ENCODE data around the gene DVL1.

DVL1 gene

GRCh38 chr1:1331068-1331965 is 17.9 kb downstream of the DVL1 start, which contains the start of gene TAS1R3:
TSS of gene TAS1R3 (plus strand) at chr1:1331280. CDS start at chr1:1331346, 66 bp downstream.
- H2AFZ ChIP-seq (ENCODE audit: low read depth, low read length), result no peak within 1 kb of the TSS
- no peaks in the 10 kb centered on the region for H3K27me3 ChIP-seq (ENCODE audit: low read depth, low read length)
- no peak within 1 kb of the TSS for H3K4me2 ChIP-seq (ENCODE audit: low read length)
- H3K4me3 ChIP-seq (ENCODE audit: low read length), result no peak within 1 kb of the TSS
- no peak within 1 kb of the TSS for H3K9ac ChIP-seq (ENCODE audit: low read length)
- H4K20me1 ChIP-seq (ENCODE audit: insufficient read depth, low read length), result 0 out of 2 replicates have a peak, but pooled peaks cover under 1% of the 10 kb centered on the region
- no peaks in the 10 kb centered on the region for H3K4me1 ChIP-seq (ENCODE audit: low read length)
- H3K9me3 ChIP-seq (ENCODE audit: insufficient read depth, low read length), result no peaks in the 10 kb centered on the region
- peaks cover 4% of the 10 kb centered on the region for H3K36me3 ChIP-seq (replicated peaks; ENCODE audit: low read depth, low read length)
- TF ChIP-seq EZH2phosphoT487 (IDR thresholded peaks at IDR 0.05; ENCODE audit: low read depth), result no peak
- TF ChIP-seq, protein P1, sequence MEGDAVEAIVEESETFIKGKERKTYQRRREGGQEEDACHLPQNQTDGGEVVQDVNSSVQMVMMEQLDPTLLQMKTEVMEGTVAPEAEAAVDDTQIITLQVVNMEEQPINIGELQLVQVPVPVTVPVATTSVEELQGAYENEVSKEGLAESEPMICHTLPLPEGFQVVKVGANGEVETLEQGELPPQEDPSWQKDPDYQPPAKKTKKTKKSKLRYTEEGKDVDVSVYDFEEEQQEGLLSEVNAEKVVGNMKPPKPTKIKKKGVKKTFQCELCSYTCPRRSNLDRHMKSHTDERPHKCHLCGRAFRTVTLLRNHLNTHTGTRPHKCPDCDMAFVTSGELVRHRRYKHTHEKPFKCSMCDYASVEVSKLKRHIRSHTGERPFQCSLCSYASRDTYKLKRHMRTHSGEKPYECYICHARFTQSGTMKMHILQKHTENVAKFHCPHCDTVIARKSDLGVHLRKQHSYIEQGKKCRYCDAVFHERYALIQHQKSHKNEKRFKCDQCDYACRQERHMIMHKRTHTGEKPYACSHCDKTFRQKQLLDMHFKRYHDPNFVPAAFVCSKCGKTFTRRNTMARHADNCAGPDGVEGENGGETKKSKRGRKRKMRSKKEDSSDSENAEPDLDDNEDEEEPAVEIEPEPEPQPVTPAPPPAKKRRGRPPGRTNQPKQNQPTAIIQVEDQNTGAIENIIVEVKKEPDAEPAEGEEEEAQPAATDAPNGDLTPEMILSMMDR (IDR thresholded peaks at IDR 0.05; ENCODE audit: low read depth, low read length), result no peak
- H3K27ac ChIP-seq (ENCODE audit: low read length), result no peak within 1 kb of the TSS
- H3K79me2 ChIP-seq (ENCODE audit: low read length), result no peaks in the 10 kb centered on the region

DNA sequence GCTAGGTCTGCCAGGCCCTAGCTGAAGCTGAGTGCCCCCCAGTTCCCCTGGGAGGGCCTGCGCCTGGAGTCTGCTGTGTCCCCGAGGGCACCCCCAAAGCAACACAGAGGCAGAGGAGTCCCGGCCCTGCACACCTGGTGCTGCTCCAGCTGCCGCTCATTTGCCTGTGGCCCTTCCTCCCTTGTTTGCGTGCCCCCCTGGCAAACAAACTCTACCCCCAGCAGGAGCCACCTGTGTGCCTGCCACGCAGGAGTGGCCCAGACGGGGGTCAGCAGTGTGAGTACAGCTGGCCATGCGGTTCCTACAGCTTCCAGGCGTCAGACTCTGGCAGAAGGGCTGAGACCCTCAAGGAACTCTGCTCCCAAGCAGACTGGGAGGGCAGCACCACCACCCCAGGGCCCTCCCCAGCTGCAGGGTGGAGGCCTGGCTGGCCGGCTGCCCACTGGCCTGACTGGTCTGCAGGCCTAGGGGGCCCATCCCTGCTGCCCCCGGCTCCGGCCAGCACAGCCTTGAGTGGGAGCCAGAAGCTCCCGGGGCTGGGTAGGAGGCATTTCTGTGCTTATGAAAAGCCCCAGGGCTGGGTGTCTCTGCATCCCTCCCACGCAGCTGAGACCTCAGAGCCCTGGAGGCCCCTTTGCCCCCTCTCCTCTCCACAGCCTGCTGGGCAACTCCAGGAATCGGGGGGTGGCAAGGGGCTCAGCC is 18.7 kb downstream of the DVL1 start:
- Histone ChIP-seq H3K9ac (ENCODE audit: low read length) (no peak overlapping the region), H3K27ac (ENCODE audit: low read length) (no peak overlapping the region), H4K20me1 (ENCODE audit: insufficient read depth, low read length) (0 out of 2 replicates have a peak, but pooled peaks cover 3% of the 10 kb centered on the region), H3K27me3 (ENCODE audit: low read depth, low read length) (no peaks in the 10 kb centered on the region), H3K36me3 (replicated peaks; ENCODE audit: low read depth, low read length) (peaks cover 4% of the 10 kb centered on the region), H3K4me3 (ENCODE audit: low read length) (no peak overlapping the region), H3K79me2 (ENCODE audit: low read length) (peaks cover 6% of the 10 kb centered on the region), H3K9me3 (ENCODE audit: insufficient read depth, low read length) (no peaks in the 10 kb centered on the region), H3K4me1 (ENCODE audit: low read length) (peaks cover 4% of the 10 kb centered on the region), H3K4me2 (ENCODE audit: low read length) (no peak overlapping the region), H2AFZ (ENCODE audit: low read depth, low read length) (no peak overlapping the region)
- no peak for TF ChIP-seq EZH2phosphoT487 (IDR thresholded peaks at IDR 0.05; ENCODE audit: low read depth)
- TF ChIP-seq, protein P1 (IDR thresholded peaks at IDR 0.05; ENCODE audit: low read depth, low read length), result no peak

GRCh38 chr1:1329304-1330210 is 19.7 kb downstream of the DVL1 start:
- Histone ChIP-seq H3K27me3 (ENCODE audit: low read depth, low read length) (no peaks in the 10 kb centered on the region), H3K4me3 (ENCODE audit: low read length) (no peak overlapping the region), H3K4me1 (ENCODE audit: low read length) (peaks cover 8% of the 10 kb centered on the region), H3K9me3 (ENCODE audit: insufficient read depth, low read length) (no peaks in the 10 kb centered on the region), H3K36me3 (replicated peaks; ENCODE audit: low read depth, low read length) (peaks cover 4% of the 10 kb centered on the region), H3K27ac (ENCODE audit: low read length) (no peak overlapping the region), H3K9ac (ENCODE audit: low read length) (no peak overlapping the region), H3K4me2 (ENCODE audit: low read length) (no peak overlapping the region), H2AFZ (ENCODE audit: low read depth, low read length) (no peak overlapping the region), H3K79me2 (ENCODE audit: low read length) (peaks cover 13% of the 10 kb centered on the region), H4K20me1 (ENCODE audit: insufficient read depth, low read length) (0 out of 2 replicates have a peak, but pooled peaks cover 3% of the 10 kb centered on the region)
- TF ChIP-seq, protein P1 (IDR thresholded peaks at IDR 0.05; ENCODE audit: low read depth, low read length), result no peak
- TF ChIP-seq EZH2phosphoT487 (IDR thresholded peaks at IDR 0.05; ENCODE audit: low read depth), result no peak

Measured in OCI-LY3 (cell line).